Stomach (tissue), 4 donors: ENCODE results near the gene MAP4K5.

Experiments
- POLR2A ChIP-seq, 4 donors: fragments of 450-650 bp; IDR thresholded peaks; one replicate each; pipeline ENCODE4 v1.6.1; 2016; ENCODE audit warnings: antibody characterized with exemption in 4 of 4, control low read depth in 2 of 4, mild to moderate bottlenecking in 1 of 4, moderate library complexity in 1 of 4
- TF ChIP-seq, protein P1 (sequence below), 7 experiments: fragments of 450-650 bp in 4 of 7; fragments of 200-600 bp in 3 of 7; sonication (generic) in 3 of 7; IDR thresholded peaks; one replicate each; pipeline ENCODE4 v1.5.1; 2016 to 2019; ENCODE audit warnings: antibody characterized with exemption in 7 of 7, control low read depth in 2 of 7, mild to moderate bottlenecking in 1 of 7

DNA sequence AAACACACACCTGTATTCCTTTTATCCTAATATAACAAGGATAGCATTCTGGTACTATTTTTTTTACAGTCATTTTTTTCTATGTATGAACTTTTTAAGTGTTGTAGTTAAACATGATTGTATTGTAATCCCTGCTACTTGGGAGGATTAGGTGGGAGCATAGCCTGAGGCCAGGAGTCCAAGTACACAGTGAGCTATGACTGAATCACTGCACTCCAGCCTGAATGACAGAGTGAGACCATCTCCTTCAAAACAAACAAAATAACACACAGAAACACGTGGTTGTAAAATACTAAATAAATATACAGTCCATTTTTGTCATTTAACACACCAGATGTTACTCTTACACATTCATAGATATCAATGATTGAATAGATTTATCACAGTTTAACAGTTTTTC, 56.9 kb downstream of the MAP4K5 start:
- TF ChIP-seq, protein P1, sequence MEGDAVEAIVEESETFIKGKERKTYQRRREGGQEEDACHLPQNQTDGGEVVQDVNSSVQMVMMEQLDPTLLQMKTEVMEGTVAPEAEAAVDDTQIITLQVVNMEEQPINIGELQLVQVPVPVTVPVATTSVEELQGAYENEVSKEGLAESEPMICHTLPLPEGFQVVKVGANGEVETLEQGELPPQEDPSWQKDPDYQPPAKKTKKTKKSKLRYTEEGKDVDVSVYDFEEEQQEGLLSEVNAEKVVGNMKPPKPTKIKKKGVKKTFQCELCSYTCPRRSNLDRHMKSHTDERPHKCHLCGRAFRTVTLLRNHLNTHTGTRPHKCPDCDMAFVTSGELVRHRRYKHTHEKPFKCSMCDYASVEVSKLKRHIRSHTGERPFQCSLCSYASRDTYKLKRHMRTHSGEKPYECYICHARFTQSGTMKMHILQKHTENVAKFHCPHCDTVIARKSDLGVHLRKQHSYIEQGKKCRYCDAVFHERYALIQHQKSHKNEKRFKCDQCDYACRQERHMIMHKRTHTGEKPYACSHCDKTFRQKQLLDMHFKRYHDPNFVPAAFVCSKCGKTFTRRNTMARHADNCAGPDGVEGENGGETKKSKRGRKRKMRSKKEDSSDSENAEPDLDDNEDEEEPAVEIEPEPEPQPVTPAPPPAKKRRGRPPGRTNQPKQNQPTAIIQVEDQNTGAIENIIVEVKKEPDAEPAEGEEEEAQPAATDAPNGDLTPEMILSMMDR (IDR thresholded peaks at IDR 0.05): no peak
- TF ChIP-seq POLR2A (IDR thresholded peaks at IDR 0.05): no peak
